ENCODE data around the gene CBFA2T3. TPM values are rescaled to one million over a fixed set of nuclear protein-coding genes. Genes with fewer than 3 reads are reported as not detected.

The CBFA2T3 gene
- total RNA-seq, 1 experiment from 2014 or later: 2.1 TPM

GRCh38 chr16:88924834-88925539, 52.0 kb downstream of the CBFA2T3 start:
- intact Hi-C loops (cut with micrococcal nuclease; ENCODE audit: unreplicated experiment): no loop called here
- no TSS peak for BruUV-seq (replicated peaks)
- TF ChIP-seq, protein P1, sequence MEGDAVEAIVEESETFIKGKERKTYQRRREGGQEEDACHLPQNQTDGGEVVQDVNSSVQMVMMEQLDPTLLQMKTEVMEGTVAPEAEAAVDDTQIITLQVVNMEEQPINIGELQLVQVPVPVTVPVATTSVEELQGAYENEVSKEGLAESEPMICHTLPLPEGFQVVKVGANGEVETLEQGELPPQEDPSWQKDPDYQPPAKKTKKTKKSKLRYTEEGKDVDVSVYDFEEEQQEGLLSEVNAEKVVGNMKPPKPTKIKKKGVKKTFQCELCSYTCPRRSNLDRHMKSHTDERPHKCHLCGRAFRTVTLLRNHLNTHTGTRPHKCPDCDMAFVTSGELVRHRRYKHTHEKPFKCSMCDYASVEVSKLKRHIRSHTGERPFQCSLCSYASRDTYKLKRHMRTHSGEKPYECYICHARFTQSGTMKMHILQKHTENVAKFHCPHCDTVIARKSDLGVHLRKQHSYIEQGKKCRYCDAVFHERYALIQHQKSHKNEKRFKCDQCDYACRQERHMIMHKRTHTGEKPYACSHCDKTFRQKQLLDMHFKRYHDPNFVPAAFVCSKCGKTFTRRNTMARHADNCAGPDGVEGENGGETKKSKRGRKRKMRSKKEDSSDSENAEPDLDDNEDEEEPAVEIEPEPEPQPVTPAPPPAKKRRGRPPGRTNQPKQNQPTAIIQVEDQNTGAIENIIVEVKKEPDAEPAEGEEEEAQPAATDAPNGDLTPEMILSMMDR (IDR thresholded peaks at IDR 0.05; ENCODE audit: insufficient read depth in 1 of 2, low read depth in 1 of 2, low read length in 1 of 2, severe bottlenecking in 1 of 2, unreplicated experiment in 1 of 2): peak; percentile 37 to 58
- Histone ChIP-seq H3K4me1 (peaks cover 6% of the 10 kb centered on the region; the same call in 1 of the 2 replicates), H3K4me3 (ENCODE audit: low read depth, low read length) (no peak overlapping the region), H3K9me3 (peaks cover 3% of the 10 kb centered on the region; the same call in 1 of the 2 replicates), H3K36me3 (ENCODE audit: control insufficient read depth, insufficient read depth, low read length) (no peaks in the 10 kb centered on the region), H3K27me3 (replicated peaks; ENCODE audit: control insufficient read depth, insufficient read depth, low read length) (no peaks in the 10 kb centered on the region)
- H3K27ac Mint-ChIP-seq (ENCODE audit: unreplicated experiment): no peak overlapping the region
- peak; percentile 67 for DNase-seq
- H3K4me3 Mint-ChIP-seq (ENCODE audit: unreplicated experiment): no peak overlapping the region
- peaks cover 4% of the 10 kb centered on the region for H3K9me3 Mint-ChIP-seq (ENCODE audit: unreplicated experiment)
- CTCF ChIA-PET: no interaction called here
- no peaks in the 10 kb centered on the region for H3K36me3 Mint-ChIP-seq (ENCODE audit: insufficient read depth, unreplicated experiment)
- POLR2A ChIA-PET: no interaction called here
- H3K27me3 Mint-ChIP-seq (ENCODE audit: insufficient read depth, unreplicated experiment): no peaks in the 10 kb centered on the region
- H3K4me1 Mint-ChIP-seq (ENCODE audit: low read depth, unreplicated experiment): peaks cover 6% of the 10 kb centered on the region

DNA sequence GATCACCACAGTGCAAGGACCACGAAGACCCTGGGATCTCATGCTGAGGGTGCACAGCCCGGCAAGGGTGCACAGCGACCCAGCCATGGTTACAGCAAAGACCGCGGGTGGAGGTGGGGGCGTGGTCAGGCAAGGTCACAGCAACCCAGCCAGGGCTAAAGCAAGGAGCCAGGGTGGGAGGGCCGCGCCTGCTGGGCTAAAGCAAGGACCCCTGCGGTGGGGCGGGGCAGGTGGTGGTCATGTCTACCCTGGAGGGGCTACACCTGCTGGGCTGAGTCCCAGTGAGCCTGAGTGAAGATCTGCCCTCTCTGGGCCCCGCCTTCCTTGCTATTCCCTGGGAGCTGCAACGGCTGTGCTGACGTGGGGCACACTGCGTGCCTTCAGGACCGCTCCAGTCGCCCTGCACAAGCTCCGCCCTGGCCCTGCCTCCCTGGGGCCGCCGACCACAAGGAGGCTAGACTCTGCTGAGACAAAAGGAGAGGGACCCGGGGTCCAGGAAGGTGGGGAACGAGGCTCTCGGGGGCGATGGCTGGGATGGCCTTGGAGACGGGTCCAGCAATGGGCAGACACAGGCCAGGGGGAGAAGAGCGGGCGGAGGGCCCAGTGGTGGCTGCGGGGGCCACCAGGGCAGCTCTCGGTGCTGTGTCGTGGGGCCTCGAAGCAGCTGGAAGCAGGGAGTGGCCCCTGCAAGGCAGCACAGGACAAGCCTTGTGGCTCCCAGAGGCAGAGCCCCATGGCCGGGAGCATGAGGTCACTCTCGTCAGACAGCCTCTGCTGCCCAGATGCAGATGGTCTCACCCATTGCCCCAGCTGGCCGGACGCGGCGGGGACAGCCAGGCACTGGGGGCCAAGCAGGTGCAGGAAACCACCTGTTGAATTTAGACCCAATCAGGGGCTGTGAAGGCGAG, 52.8 kb downstream of the CBFA2T3 start:
- TF ChIP-seq, protein P1 (IDR thresholded peaks at IDR 0.05; ENCODE audit: insufficient read depth in 1 of 2, low read depth in 1 of 2, low read length in 1 of 2, severe bottlenecking in 1 of 2, unreplicated experiment in 1 of 2): no peak
- Mint-ChIP-seq H3K4me3 (ENCODE audit: unreplicated experiment) (no peak overlapping the region), H3K27me3 (ENCODE audit: insufficient read depth, unreplicated experiment) (no peaks in the 10 kb centered on the region), H3K36me3 (ENCODE audit: insufficient read depth, unreplicated experiment) (no peaks in the 10 kb centered on the region), H3K27ac (ENCODE audit: unreplicated experiment) (no peak overlapping the region), H3K4me1 (ENCODE audit: low read depth, unreplicated experiment) (peaks cover 6% of the 10 kb centered on the region), H3K9me3 (ENCODE audit: unreplicated experiment) (no peaks in the 10 kb centered on the region)
- intact Hi-C loops (cut with micrococcal nuclease; ENCODE audit: unreplicated experiment): no loop called here
- no peak overlapping the region for H3K4me3 ChIP-seq (ENCODE audit: low read depth, low read length)
- no peaks in the 10 kb centered on the region for H3K27me3 ChIP-seq (replicated peaks; ENCODE audit: control insufficient read depth, insufficient read depth, low read length)
- no peak for DNase-seq
- POLR2A ChIA-PET: no interaction called here
- no peaks in the 10 kb centered on the region for H3K36me3 ChIP-seq (ENCODE audit: control insufficient read depth, insufficient read depth, low read length)
- peaks cover 6% of the 10 kb centered on the region; the same call in 1 of the 2 replicates for H3K4me1 ChIP-seq
- CTCF ChIA-PET: no interaction called here
- H3K9me3 ChIP-seq: peaks cover 2% of the 10 kb centered on the region; the same call in 1 of the 2 replicates
- BruUV-seq (replicated peaks): no TSS peak

DNA sequence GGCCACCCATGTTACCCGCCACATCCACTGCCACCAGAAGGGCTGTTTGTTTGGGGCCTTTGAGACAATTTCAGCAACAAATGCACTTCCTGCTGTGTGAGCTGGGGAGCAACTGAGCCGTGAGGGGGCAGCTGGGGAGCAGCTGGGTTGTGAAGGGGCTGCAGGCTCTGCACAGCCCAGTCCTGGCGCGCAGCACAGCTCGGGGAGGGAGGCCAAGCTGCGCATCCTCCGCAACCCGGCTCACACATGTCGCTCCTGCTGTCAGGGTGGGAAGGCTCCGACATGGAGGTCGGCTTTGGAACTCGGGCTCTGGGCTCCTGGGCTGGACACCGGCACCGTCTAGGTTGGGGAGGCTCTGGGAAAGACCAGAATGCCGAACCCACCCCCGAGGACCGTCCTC, 53.6 kb downstream of the CBFA2T3 start:
- no TSS peak for BruUV-seq (replicated peaks)
- TF ChIP-seq, protein P1 (IDR thresholded peaks at IDR 0.05; ENCODE audit: insufficient read depth in 1 of 2, low read depth in 1 of 2, low read length in 1 of 2, severe bottlenecking in 1 of 2, unreplicated experiment in 1 of 2): no peak
- no peaks in the 10 kb centered on the region for H3K36me3 ChIP-seq (ENCODE audit: control insufficient read depth, insufficient read depth, low read length)
- no peaks in the 10 kb centered on the region for H3K9me3 ChIP-seq
- no peaks in the 10 kb centered on the region for H3K27me3 ChIP-seq (replicated peaks; ENCODE audit: control insufficient read depth, insufficient read depth, low read length)
- H3K4me3 ChIP-seq (ENCODE audit: low read depth, low read length): no peak overlapping the region
- H3K4me1 Mint-ChIP-seq (ENCODE audit: low read depth, unreplicated experiment): peaks cover 6% of the 10 kb centered on the region
- H3K36me3 Mint-ChIP-seq (ENCODE audit: insufficient read depth, unreplicated experiment): no peaks in the 10 kb centered on the region
- peaks cover 6% of the 10 kb centered on the region; the same call in 1 of the 2 replicates for H3K4me1 ChIP-seq
- no peak overlapping the region for H3K4me3 Mint-ChIP-seq (ENCODE audit: unreplicated experiment)
- intact Hi-C loops (cut with micrococcal nuclease; ENCODE audit: unreplicated experiment): no loop called here
- no peak overlapping the region for H3K27ac Mint-ChIP-seq (ENCODE audit: unreplicated experiment)
- H3K27me3 Mint-ChIP-seq (ENCODE audit: insufficient read depth, unreplicated experiment): no peaks in the 10 kb centered on the region
- ChIA-PET POLR2A (no interaction called here), CTCF (no interaction called here)
- H3K9me3 Mint-ChIP-seq (ENCODE audit: unreplicated experiment): no peaks in the 10 kb centered on the region
- no peak for DNase-seq

Measured in Caco-2 (cell line).